AG04449 (cell line): ENCODE results near the gene MED31.

Source experiments
- CTCF ChIA-PET: fragments of 350-600 bp; formaldehyde crosslinking; extraction: SDS; loops from one replicate; lab custom pipeline; 2021; ENCODE audit warnings: antibody characterized with exemption; lab: Yijun Ruan, JAX
- POLR2A ChIA-PET: fragments of 400-600, 350-600 bp; formaldehyde crosslinking; extraction: SDS; loops from one replicate; lab custom pipeline; 2020; ENCODE audit warnings: antibody characterized with exemption, inconsistent platforms; lab: Yijun Ruan, JAX
- DNase-seq: peaks from one replicate; pipeline ENCODE4 v3.0.0-alpha.2; 2010; ENCODE audit warnings: low read depth, low spot score
- H3K4me3 ChIP-seq: 2 replicates; pipeline ENCODE4 v1.5.1; 2011; ENCODE audit warnings: low read depth, mild to moderate bottlenecking, control low read depth, low read length
- TF ChIP-seq, protein P1 (sequence below): IDR thresholded peaks from one replicate; pipeline ENCODE4 v1.5.1; 2011; ENCODE audit warnings: mild to moderate bottlenecking, moderate library complexity, low read length, control low read depth, inconsistent platforms; ENCODE audit not compliant: insufficient read depth; ENCODE audit errors: missing control alignments

MED31 gene

DNA sequence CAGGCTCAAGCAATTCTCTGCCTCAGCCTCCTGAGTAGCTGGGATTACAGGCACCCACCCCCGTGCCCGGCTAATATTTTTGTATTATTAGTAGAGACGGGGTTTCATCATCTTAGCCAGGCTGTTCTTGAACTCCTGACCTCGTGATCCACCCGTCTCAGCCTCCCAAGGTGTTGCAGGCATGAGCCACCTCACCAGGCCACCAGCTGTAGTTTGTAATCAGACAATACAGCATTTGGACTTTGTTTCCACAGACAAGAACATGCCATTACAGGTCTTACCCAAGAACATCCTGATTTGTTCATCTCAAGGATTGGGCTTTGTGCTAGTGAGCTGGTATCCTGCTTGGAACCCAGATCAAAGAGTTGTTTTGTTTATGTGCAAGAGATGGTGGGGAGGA is 30.3 kb upstream of the MED31 start:
- CTCF ChIA-PET, result interaction anchor here (1.2 to 3.9 kb wide), 3 partner anchors 15 to 323 kb away, joined by 4 to 22 read pairs (median 14); no protein-coding TSS in a partner anchor
- H3K4me3 ChIP-seq, result no peak overlapping the region
- POLR2A ChIA-PET, result no interaction called here
- TF ChIP-seq, protein P1, sequence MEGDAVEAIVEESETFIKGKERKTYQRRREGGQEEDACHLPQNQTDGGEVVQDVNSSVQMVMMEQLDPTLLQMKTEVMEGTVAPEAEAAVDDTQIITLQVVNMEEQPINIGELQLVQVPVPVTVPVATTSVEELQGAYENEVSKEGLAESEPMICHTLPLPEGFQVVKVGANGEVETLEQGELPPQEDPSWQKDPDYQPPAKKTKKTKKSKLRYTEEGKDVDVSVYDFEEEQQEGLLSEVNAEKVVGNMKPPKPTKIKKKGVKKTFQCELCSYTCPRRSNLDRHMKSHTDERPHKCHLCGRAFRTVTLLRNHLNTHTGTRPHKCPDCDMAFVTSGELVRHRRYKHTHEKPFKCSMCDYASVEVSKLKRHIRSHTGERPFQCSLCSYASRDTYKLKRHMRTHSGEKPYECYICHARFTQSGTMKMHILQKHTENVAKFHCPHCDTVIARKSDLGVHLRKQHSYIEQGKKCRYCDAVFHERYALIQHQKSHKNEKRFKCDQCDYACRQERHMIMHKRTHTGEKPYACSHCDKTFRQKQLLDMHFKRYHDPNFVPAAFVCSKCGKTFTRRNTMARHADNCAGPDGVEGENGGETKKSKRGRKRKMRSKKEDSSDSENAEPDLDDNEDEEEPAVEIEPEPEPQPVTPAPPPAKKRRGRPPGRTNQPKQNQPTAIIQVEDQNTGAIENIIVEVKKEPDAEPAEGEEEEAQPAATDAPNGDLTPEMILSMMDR, result no peak
- no peak for DNase-seq

DNA sequence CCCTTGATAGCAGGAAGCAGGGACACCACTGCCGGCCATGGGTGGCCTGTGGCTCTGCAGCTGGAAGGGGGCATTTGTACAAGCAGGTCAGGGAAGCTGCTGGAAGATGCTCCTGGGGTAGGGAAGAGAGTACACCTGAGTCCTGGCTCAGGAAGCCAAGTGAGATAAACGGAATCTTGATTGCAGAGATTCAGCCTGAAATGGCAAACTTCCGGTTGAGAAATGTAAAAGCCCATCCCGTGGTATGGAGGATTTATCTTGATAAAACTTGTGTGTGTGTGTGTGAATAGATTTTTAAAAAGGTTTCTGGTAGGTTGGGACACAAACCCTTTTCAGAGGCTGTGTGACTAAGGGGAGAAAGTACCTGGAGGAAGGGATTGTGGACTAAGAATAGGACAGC is 29.8 kb upstream of the MED31 start:
- no peak for DNase-seq
- ChIA-PET POLR2A (no interaction called here), CTCF (interaction anchor here (2.8 to 3.9 kb wide), 2 partner anchors 14 to 162 kb away, joined by 14 to 22 read pairs; no protein-coding TSS in a partner anchor)
- no peak overlapping the region for H3K4me3 ChIP-seq
- TF ChIP-seq, protein P1, result no peak

DNA sequence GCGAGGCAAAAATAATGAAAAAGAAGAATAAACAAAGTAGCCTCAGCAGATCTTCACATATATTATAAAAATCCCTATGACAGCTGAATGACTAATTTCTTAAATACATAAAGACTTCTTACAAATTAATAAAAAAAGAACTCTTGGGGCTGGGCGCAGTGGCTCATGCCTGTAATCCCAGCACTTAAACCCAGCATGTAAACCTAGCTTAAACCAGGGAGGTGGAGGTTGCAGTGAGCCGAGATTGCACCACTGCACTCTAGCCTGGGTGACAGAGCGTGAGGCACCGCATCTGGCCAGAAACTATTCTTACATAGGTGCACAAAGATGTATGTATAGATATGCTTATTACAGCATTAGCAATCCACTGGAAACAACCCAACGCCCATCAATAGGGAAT is 27.8 kb upstream of the MED31 start:
- CTCF ChIA-PET, result interaction anchor here (1.2 to 1.3 kb wide), 3 partner anchors 8 to 23 kb away, joined by 3 to 5 read pairs (median 4); no protein-coding TSS in a partner anchor

DNA sequence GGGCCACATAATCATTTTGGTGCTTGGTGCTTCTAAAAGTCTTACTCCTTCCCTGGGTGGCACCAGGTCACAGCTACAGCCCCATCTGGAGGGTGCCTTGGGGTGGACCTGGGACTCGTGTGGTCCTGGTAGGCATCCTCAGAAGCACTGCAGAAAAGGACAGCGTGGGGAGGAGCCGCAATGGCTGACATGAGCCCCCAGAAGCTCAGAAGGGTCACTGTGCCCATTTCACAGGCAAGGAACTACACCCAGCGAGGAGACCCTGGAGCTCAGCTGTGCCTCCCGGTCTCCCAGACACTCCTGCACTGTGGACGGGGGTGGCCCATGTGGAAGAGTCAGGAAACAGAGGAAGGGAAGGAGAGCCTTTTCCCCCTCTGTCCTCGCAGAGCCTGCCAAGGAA is 26.5 kb upstream of the MED31 start:
- ChIA-PET CTCF (interaction anchor here (3.7 kb wide), 1 partner anchor 12 kb away, joined by 26 read pairs; no protein-coding TSS in a partner anchor), POLR2A (interaction anchor here (1.0 kb wide), 1 partner anchor 27 kb away, joined by 3 read pairs; the partner anchor contains the start of gene MED31)
- no peak for DNase-seq
- TF ChIP-seq, protein P1, result no peak
- no peak overlapping the region for H3K4me3 ChIP-seq

More for the DNA sequence above, 27.8 kb upstream of the MED31 start:
- TF ChIP-seq, protein P1, result no peak
- no peak overlapping the region for H3K4me3 ChIP-seq
- DNase-seq, result no peak
- POLR2A ChIA-PET, result no interaction called here

DNA sequence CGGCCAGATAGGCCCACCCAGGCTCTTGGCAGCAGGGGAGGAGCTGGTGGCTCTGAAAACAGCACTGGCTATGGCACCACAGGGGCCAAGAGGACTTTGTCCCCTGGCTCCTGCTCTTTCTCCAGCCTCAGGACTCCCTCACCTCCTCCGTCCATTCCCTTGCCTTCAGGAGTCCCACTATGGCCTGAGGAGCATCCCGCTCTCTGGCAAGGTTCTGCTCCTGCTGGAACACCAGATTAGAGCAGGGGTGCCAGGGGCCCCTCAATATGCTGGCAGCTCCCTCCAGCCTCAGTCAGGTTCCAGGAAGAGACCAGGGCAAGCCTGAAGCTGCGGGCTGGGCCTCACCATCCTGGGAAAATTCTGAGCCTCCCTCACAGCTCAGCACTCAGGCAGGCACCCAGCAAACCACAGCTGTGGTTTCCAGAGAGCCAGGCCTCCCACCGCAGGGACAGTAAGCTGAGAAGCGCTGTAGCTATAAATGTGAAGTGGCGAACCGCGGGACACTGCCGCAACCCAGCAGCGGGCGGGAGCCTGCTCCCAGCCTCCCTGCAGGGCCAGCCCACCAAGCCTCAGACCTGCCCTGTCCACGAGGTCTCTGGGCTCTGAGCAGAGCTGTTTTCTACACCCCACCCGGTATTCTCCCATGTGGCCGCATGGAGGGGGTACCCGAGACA is 25.9 kb upstream of the MED31 start:
- TF ChIP-seq, protein P1, result no peak
- peak; percentile 10 for DNase-seq
- POLR2A ChIA-PET, result interaction anchor here (1.0 kb wide), 1 partner anchor 26 kb away, joined by 3 read pairs; the partner anchor contains the start of gene MED31
- CTCF ChIA-PET, result interaction anchor here (1.1 to 3.7 kb wide), 2 partner anchors 11 to 166 kb away, joined by 4 to 26 read pairs; no protein-coding TSS in a partner anchor
- H3K4me3 ChIP-seq, result no peak overlapping the region

DNA sequence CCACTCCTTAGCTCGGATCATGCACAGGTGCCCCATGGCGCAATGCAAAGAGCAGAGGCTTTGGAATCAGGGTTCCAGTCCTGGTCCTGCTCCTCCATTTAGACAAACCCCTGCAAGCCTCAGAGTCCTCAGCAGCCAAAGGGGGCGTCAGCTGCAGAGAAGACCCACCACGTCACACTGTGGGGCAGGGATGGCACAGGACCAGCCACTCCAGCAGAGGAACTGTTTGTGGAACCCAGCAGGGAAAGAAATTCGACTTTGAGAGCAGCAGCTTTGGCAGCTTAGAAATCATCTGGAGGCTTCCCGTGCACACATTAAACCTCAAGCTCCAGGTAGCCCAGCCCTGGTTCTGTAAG is 25.4 kb upstream of the MED31 start:
- TF ChIP-seq, protein P1, result no peak
- ChIA-PET CTCF (interaction anchor here (1.1 to 3.7 kb wide), 2 partner anchors 10 to 167 kb away, joined by 4 to 26 read pairs; no protein-coding TSS in a partner anchor), POLR2A (interaction anchor here (0.8 kb wide), 1 partner anchor 10 kb away, joined by 3 read pairs; no protein-coding TSS in a partner anchor)
- H3K4me3 ChIP-seq, result no peak overlapping the region
- no peak for DNase-seq
